HepG2 (cell line): ENCODE data around the gene MGAT1. TPM values are rescaled to one million over a fixed set of nuclear protein-coding genes. Genes with fewer than 3 reads are reported as not detected.
A peak's percentile ranks its signal among the peaks of the same experiment; 100 is the strongest.

Source experiments
- ATAC-seq: fragments of 200-7000 bp; cut with Tn5 transposase; 3 replicates; pipeline ENCODE4 v1.9.1; 2020; ENCODE audit warnings: mild to moderate bottlenecking, moderate library complexity
- BruUV-seq: library from RNA; stranded (reverse); fragments of 400-500 nt; replicated peaks from 2 replicates; lab custom pipeline; 2021; lab: Mats Ljungman, UMichigan
- CTCF ChIA-PET: fragments of 300-600 bp; formaldehyde crosslinking; extraction: SDS; loops from one replicate; lab custom pipeline; 2021; ENCODE audit warnings: low total read pairs, inconsistent platforms, low intra/inter-chr PET ratio; lab: Yijun Ruan, JAX
- POLR2A ChIA-PET: fragments of 350-600 bp; sonication (Branson Sonifier 250); formaldehyde crosslinking; loops from one replicate; lab custom pipeline; 2020; ENCODE audit warnings: antibody characterized with exemption, inconsistent platforms; lab: Yijun Ruan, JAX
- DNase-seq: peaks from one replicate; pipeline ENCODE4 v3.0.0-alpha.2; 2015; ENCODE audit warnings: low spot score
- FAIRE-seq: peaks from 3 replicates; lab custom pipeline; 2011; peaks lifted over from hg19 to GRCh38; lab: Jason Lieb, UNC
- H2AFZ ChIP-seq: one replicate; pipeline ENCODE4 v1.6.1; 2011; ENCODE audit warnings: low read length, inconsistent platforms
- H3K27ac ChIP-seq: fragments of 300-600 bp; 3 replicates; pipeline ENCODE4 v1.8.0; 2011; ENCODE audit warnings: mixed run types, mild to moderate bottlenecking, mixed read lengths, low read length, inconsistent platforms; ENCODE audit not compliant: insufficient read depth; ENCODE audit errors: extremely low read length
- H3K27me3 ChIP-seq, 2 experiments: fragments of 200-600 bp in 1 of 2; 2 replicates in 1 of 2; 3 replicates in 1 of 2; pipeline versions ENCODE4 v1.6.0 to v1.8.0; 2011; ENCODE audit warnings: low read length in 2 of 2, mild to moderate bottlenecking in 2 of 2, moderate library complexity in 2 of 2, inconsistent platforms in 1 of 2; ENCODE audit not compliant: insufficient read depth in 2 of 2, control insufficient read depth in 1 of 2
- H3K36me3 ChIP-seq, 2 experiments: fragments of 200-600 bp in 1 of 2; replicated peaks in 1 of 2; 2 replicates in 1 of 2; 3 replicates in 1 of 2; pipeline versions ENCODE4 v1.5.1 to v1.8.0; 2011; ENCODE audit warnings: low read length in 2 of 2, inconsistent platforms in 1 of 2; ENCODE audit not compliant: insufficient read depth in 2 of 2, control insufficient read depth in 1 of 2
- H3K4me1 ChIP-seq: 2 replicates; pipeline ENCODE4 v1.5.1; 2012; ENCODE audit warnings: low read length, inconsistent platforms; ENCODE audit not compliant: insufficient read depth
- H3K4me2 ChIP-seq: 2 replicates; pipeline ENCODE4 v1.6.0; 2011; ENCODE audit warnings: low read depth, low read length, inconsistent platforms
- H3K4me3 ChIP-seq, 3 experiments: fragments of 200-600 bp in 1 of 3; sonication (generic), shearing (Covaris generic) in 1 of 3; replicated peaks in 1 of 3; 2 replicates each; pipeline ENCODE4 v1.5.1; 2011 to 2016; ENCODE audit warnings: low read length in 3 of 3, inconsistent platforms in 2 of 3, low read depth in 2 of 3, mild to moderate bottlenecking in 2 of 3, control low read depth in 1 of 3, mixed read lengths in 1 of 3; ENCODE audit not compliant: insufficient read depth in 1 of 3
- H3K79me2 ChIP-seq: one replicate; pipeline ENCODE4 v1.6.1; 2011; ENCODE audit warnings: low read length, inconsistent platforms; ENCODE audit not compliant: insufficient read depth
- H3K9ac ChIP-seq: 2 replicates; pipeline ENCODE4 v1.6.0; 2011; ENCODE audit warnings: mild to moderate bottlenecking, low read depth, low read length, inconsistent platforms; ENCODE audit not compliant: insufficient read depth
- H3K9me3 ChIP-seq: 2 replicates; pipeline ENCODE4 v1.5.1; 2012; ENCODE audit warnings: mild to moderate bottlenecking, low read length
- H4K20me1 ChIP-seq: 2 replicates; pipeline ENCODE4 v1.6.0; 2011; ENCODE audit warnings: inconsistent platforms, mild to moderate bottlenecking, low read length, moderate library complexity; ENCODE audit not compliant: insufficient read depth
- AGO2 ChIP-seq: fragments of 200-400 bp; formaldehyde crosslinking; optimal IDR thresholded peaks from 2 replicates; pipeline ENCODE3; 2017; ENCODE audit warnings: mild to moderate bottlenecking, low read depth, low read length, moderate library complexity
- ETV6 ChIP-seq: sonication (generic); formaldehyde crosslinking; conservative IDR thresholded peaks from 2 replicates; pipeline ENCODE4 v1.4.0; 2020; ENCODE audit warnings: missing genetic modification reagents
- MAFK ChIP-seq, 2 experiments: IDR thresholded peaks in 1 of 2; conservative IDR thresholded peaks in 1 of 2; 2 replicates each; pipeline ENCODE4 v1.6.1; 2011; ENCODE audit warnings: improper control_type of control experiment in 2 of 2, low read length in 2 of 2
- NFRKB ChIP-seq: fragments of 450-650 bp; IDR thresholded peaks from 2 replicates; pipeline ENCODE4 v1.6.1; 2017
- NR3C1 ChIP-seq: sonication (generic); formaldehyde crosslinking; IDR thresholded peaks from 2 replicates; pipeline ENCODE4 v1.4.0; 2020; ENCODE audit warnings: missing genetic modification reagents
- RBFOX2 ChIP-seq: fragments of 200-400 bp; formaldehyde crosslinking; IDR thresholded peaks from 2 replicates; pipeline ENCODE4 v1.6.1; 2017; ENCODE audit warnings: low read depth, mild to moderate bottlenecking, low read length
- ZFYVE20 ChIP-seq: sonication (generic); formaldehyde crosslinking; IDR thresholded peaks from 2 replicates; pipeline ENCODE4 v1.8.0; 2023; ENCODE audit warnings: low read depth, mild to moderate bottlenecking, moderate library complexity, missing genetic modification reagents, borderline replicate concordance
- ZNF382 ChIP-seq: sonication (generic); formaldehyde crosslinking; IDR thresholded peaks from 2 replicates; pipeline ENCODE4 v1.5.0; 2020; ENCODE audit warnings: missing genetic modification reagents, mild to moderate bottlenecking, borderline replicate concordance
- ZNF441 ChIP-seq: sonication (generic); formaldehyde crosslinking; IDR thresholded peaks from 2 replicates; pipeline ENCODE4 v1.7.0; 2021; ENCODE audit warnings: missing genetic modification reagents, borderline replicate concordance
- ZNF468 ChIP-seq: sonication (generic); formaldehyde crosslinking; IDR thresholded peaks from 2 replicates; pipeline ENCODE4 v1.8.0; 2022; ENCODE audit warnings: mild to moderate bottlenecking, moderate library complexity, missing genetic modification reagents
- ZNF746 ChIP-seq: sonication (generic); formaldehyde crosslinking; IDR thresholded peaks from 2 replicates; pipeline ENCODE4 v1.8.0; 2022; ENCODE audit warnings: mild to moderate bottlenecking, missing genetic modification reagents
- WGBS: methylation state at CpG from one replicate; pipeline ENCODE4 v1.1.6; 2017; ENCODE audit warnings: low lambda C conversion rate; 5-methylcytosine and 5-hydroxymethylcytosine counted together
- in situ Hi-C: cut with HindIII; loops from 2 replicates; pipeline ENCODE4 v1.10.0; 2017; ENCODE audit warnings: low pct_unique_long_range_greater_than_20kb; ENCODE audit not compliant: extremely low pct_ligation_motif_present
- intact Hi-C: fragments of 100-400 bp; cut with micrococcal nuclease; formaldehyde crosslinking; loops from one replicate; pipeline ENCODE4 v1.10.0; 2022; ENCODE audit not compliant: unreplicated experiment
- polyA plus RNA-seq, 8 experiments: library from polyadenylated mRNA; depleted of rRNA in 3 of 8; stranded (reverse) in 7 of 8; unstranded in 1 of 8; fragments of >200 nt; fragmentation: Illumina TruSeq in 4 of 8; extraction: Trizol in 4 of 8; gene quantifications; 2 replicates each; pipeline versions ENCODE4 v1.2.1 to v1.2.3, GENCODE V29; 2011 to 2016; ENCODE audit warnings: low read depth in 4 of 8, missing spikeins in 1 of 8, mixed read lengths in 1 of 8; ENCODE audit not compliant: insufficient read depth in 1 of 8
- total RNA-seq, 5 experiments: library from RNA; depleted of rRNA; stranded (reverse); fragments of >200 nt; fragmentation: Illumina TruSeq; extraction: Trizol; gene quantifications; 2 replicates each; pipeline ENCODE4 v1.2.3, GENCODE V29; 2016; ENCODE audit warnings: low read depth in 1 of 5
- TF ChIP-seq, protein P1 (sequence below): sonication (generic); formaldehyde crosslinking; IDR thresholded peaks from 2 replicates; pipeline ENCODE4 v1.4.0; 2020; ENCODE audit warnings: missing genetic modification reagents
- TF ChIP-seq, protein P2 (sequence below), 2 experiments: sonication (generic) in 1 of 2; formaldehyde crosslinking in 1 of 2; IDR thresholded peaks; 2 replicates each; pipeline versions ENCODE4 v1.4.0 to v1.6.1; 2018 to 2020; ENCODE audit warnings: missing genetic modification reagents in 2 of 2, borderline replicate concordance in 1 of 2, low read depth in 1 of 2, mild to moderate bottlenecking in 1 of 2, missing biosample characterization in 1 of 2
- TF ChIP-seq, protein P3 (sequence below): sonication (generic); formaldehyde crosslinking; IDR thresholded peaks from 2 replicates; pipeline ENCODE4 v1.5.0; 2020; ENCODE audit warnings: mild to moderate bottlenecking, missing genetic modification reagents, borderline replicate concordance

The MGAT1 gene
- total and polyA plus RNA-seq, 2 of the 13 experiments (the other 11 are each of a cell fraction or from before 2014, with no cell fraction given), result 50.1 to 55.3 TPM

DNA sequence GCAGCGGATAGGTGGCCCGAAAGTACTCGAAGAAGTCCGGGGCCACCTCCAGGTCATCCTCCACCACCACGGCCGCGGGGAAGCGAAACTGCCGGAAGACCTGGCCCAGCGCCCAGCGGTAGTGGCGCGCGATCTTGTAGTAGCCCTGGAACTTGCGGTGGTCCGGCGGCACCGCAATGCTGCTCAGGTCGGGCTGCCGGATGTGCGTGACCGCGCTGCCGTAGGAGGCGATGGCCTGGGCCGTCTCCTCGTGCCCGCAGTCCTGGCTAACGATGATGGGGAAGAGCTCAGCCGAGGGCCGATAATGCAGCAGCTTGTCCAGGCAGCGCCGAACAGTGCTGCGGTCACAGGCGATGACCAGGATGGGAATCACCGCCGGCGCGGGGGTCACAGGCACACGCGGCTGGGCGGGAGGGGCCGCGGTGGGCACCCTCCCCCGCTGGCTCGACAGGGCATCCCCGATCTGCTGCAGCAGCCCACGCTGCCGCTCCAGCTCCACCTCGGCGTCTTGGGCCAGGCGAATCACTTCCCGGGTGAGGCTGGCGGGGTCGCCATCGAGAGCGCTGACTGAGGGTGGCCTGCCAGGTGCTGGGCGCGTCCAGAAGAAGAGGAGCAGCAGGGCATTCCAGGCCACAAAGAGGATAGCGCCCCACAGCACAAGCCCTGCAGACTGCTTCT lies 10.2 kb downstream of the MGAT1 start:
- POLR2A ChIA-PET, result no interaction called here

DNA sequence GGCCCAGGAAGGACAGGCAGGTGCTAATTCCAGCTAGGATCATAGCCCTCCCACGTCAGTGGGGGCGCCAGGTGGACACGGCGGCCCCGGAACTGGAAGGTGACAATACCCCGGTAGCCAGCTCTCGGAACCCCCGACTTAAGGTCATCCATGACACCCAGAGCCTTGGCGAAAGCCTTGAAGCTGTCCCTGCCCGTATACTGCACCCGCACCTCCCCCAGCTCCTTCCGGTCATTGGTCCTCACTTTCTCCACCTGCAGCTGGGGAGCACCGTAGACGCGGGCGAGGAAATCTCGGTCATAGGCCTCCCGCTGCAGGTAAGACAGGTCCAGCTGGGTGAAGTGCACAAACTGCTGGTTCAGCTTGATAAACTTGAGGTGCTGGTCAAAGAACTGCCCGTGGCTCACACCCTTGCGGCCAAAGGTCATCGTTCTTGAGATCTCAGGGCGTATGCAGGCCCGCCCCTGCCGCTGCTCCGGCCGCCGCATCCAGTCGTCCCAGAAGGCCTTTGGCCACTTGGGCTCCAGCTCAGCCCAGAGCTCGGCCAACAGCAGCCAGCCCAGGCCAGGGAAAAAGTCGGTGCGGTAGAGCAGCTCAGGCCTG lies 10.9 kb downstream of the MGAT1 start:
- Histone ChIP-seq H3K4me1 (no peaks in the 10 kb centered on the region), H2AFZ (no peak overlapping the region), H4K20me1 (peaks cover 28% of the 10 kb centered on the region), H3K4me3 (no peak overlapping the region), H3K27ac (no peak overlapping the region), H3K79me2 (peaks cover 31% of the 10 kb centered on the region), H3K4me2 (no peak overlapping the region), H3K9ac (no peak overlapping the region), H3K36me3 (peaks cover 20 to 50% of the 10 kb centered on the region in 2 experiments; a peak in 4 of 5 replicates), H3K9me3 (no peaks in the 10 kb centered on the region), H3K27me3 (no peaks in the 10 kb centered on the region)
- WGBS, result 97% methylated on average over 13 of the region's 31 CpGs
- ATAC-seq (no peak), DNase-seq (no peak), FAIRE-seq (no peak)
- POLR2A ChIA-PET, result no interaction called here
- no TSS peak for BruUV-seq
- CTCF ChIA-PET, result no interaction called here
- in situ Hi-C loops (no loop called here), intact Hi-C loops (no loop called here)
- TF ChIP-seq, protein P1, sequence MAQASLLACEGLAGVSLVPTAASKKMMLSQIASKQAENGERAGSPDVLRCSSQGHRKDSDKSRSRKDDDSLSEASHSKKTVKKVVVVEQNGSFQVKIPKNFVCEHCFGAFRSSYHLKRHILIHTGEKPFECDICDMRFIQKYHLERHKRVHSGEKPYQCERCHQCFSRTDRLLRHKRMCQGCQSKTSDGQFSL (CRISPR knock-in tag), result no peak
- TF ChIP-seq, protein P2, sequence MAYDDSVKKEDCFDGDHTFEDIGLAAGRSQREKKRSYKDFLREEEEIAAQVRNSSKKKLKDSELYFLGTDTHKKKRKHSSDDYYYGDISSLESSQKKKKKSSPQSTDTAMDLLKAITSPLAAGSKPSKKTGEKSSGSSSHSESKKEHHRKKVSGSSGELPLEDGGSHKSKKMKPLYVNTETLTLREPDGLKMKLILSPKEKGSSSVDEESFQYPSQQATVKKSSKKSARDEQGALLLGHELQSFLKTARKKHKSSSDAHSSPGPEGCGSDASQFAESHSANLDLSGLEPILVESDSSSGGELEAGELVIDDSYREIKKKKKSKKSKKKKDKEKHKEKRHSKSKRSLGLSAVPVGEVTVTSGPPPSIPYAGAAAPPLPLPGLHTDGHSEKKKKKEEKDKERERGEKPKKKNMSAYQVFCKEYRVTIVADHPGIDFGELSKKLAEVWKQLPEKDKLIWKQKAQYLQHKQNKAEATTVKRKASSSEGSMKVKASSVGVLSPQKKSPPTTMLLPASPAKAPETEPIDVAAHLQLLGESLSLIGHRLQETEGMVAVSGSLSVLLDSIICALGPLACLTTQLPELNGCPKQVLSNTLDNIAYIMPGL (CRISPR knock-in tag; IDR thresholded peaks at IDR 0.05; ENCODE audit: borderline replicate concordance in 1 of 2, low read depth in 1 of 2), result no peak
- TF ChIP-seq ZFYVE20 (CRISPR knock-in tag) (no peak), NFRKB (no peak), MAFK (conservative IDR thresholded peaks at IDR 0.05 in 1 of 2, IDR thresholded peaks at IDR 0.05 in 1 of 2; ENCODE audit: low read length in 2 of 2) (no peak), ETV6 (no peak), ZNF441 (CRISPR knock-in tag) (no peak), ZNF382 (CRISPR knock-in tag) (no peak), ZNF468 (CRISPR knock-in tag) (no peak), ZNF746 (CRISPR knock-in tag) (no peak)
- TF ChIP-seq, protein P3, sequence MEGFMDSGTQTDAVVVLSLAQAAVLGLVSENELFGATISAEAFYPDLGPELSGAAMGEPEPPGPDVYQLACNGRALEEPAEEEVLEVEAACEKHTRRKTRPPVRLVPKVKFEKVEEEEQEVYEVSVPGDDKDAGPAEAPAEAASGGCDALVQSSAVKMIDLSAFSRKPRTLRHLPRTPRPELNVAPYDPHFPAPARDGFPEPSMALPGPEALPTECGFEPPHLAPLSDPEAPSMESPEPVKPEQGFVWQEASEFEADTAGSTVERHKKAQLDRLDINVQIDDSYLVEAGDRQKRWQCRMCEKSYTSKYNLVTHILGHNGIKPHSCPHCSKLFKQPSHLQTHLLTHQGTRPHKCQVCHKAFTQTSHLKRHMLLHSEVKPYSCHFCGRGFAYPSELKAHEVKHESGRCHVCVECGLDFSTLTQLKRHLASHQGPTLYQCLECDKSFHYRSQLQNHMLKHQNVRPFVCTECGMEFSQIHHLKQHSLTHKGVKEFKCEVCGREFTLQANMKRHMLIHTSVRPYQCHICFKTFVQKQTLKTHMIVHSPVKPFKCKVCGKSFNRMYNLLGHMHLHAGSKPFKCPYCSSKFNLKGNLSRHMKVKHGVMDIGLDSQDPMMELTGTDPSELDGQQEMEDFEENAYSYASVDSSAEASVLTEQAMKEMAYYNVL, result no peak

More for the DNA sequence above, 10.2 kb downstream of the MGAT1 start:
- H3K79me2 ChIP-seq, result peaks cover 35% of the 10 kb centered on the region
- H4K20me1 ChIP-seq, result peaks cover 30% of the 10 kb centered on the region
- H2AFZ ChIP-seq, result no peak overlapping the region
- H3K27ac ChIP-seq, result no peak overlapping the region
- H3K9me3 ChIP-seq, result no peaks in the 10 kb centered on the region
- H3K4me3 ChIP-seq, result no peak overlapping the region
- no peaks in the 10 kb centered on the region for H3K27me3 ChIP-seq
- DNase-seq (no peak), FAIRE-seq (no peak), ATAC-seq (no peak)
- peaks cover 20 to 50% of the 10 kb centered on the region in 2 experiments; a peak in 4 of 5 replicates for H3K36me3 ChIP-seq
- no TSS peak for BruUV-seq
- H3K4me2 ChIP-seq, result no peak overlapping the region
- CTCF ChIA-PET, result no interaction called here
- intact Hi-C loops, result no loop called here
- TF ChIP-seq RBFOX2 (peak; percentile 24; the same call in 1 of the 2 replicates), NR3C1 (CRISPR knock-in tag) (no peak), AGO2 (peak; percentile 23)
- TF ChIP-seq, all 625 proteins: peak for 2
- no peak overlapping the region for H3K9ac ChIP-seq
- no peaks in the 10 kb centered on the region for H3K4me1 ChIP-seq
- in situ Hi-C loops, result no loop called here
- WGBS, result 97% methylated on average over 20 of the region's 60 CpGs
